HG02798 (cell line): Measurements from ENCODE around the gene DUSP6.
A peak's percentile ranks its signal among the peaks of the same experiment; 100 is the strongest.

Source experiments
- ATAC-seq: cut with Tn5 transposase; IDR thresholded peaks from one replicate; pipeline ENCODE4 v1.9.1; 2021; ENCODE audit warnings: mild to moderate bottlenecking; ENCODE audit not compliant: unreplicated experiment, poor library complexity

DUSP6 gene

GRCh38 chr12:89352492-89353187 is at the start of gene DUSP6:
Gene DUSP6, minus strand, starts transcription at chr12:89352501. Its CDS starts 462 bp downstream, at chr12:89352039.
- peak; percentile 48 for ATAC-seq

GRCh38 chr12:89401433-89402058 is 49.2 kb upstream of the DUSP6 start:
- no peak for ATAC-seq

- no peak for ATAC-seq
Observed at GRCh38 chr12:89400415-89400814, 48.1 kb upstream of the DUSP6 start.

GRCh38 chr12:89395712-89396111 is 43.4 kb upstream of the DUSP6 start:
- ATAC-seq = no peak

GRCh38 chr12:89393551-89394121 is 41.3 kb upstream of the DUSP6 start:
- no peak for ATAC-seq

- ATAC-seq = no peak
Observed at GRCh38 chr12:89392391-89392790, 40.1 kb upstream of the DUSP6 start.

- no peak for ATAC-seq
Observed at GRCh38 chr12:89391726-89392336, 39.5 kb upstream of the DUSP6 start.

GRCh38 chr12:89390802-89391673 is 38.7 kb upstream of the DUSP6 start:
- ATAC-seq = no peak

- peak; percentile 39 for ATAC-seq
Observed at GRCh38 chr12:89389755-89390661, 37.7 kb upstream of the DUSP6 start.

GRCh38 chr12:89386138-89386537 is 33.8 kb upstream of the DUSP6 start:
- no peak for ATAC-seq

GRCh38 chr12:89384807-89385206 is 32.5 kb upstream of the DUSP6 start:
- ATAC-seq = no peak

GRCh38 chr12:89384050-89384758 is 31.9 kb upstream of the DUSP6 start:
- ATAC-seq = no peak

GRCh38 chr12:89383235-89384049 is 31.1 kb upstream of the DUSP6 start:
- ATAC-seq = no peak

- no peak for ATAC-seq
Observed at GRCh38 chr12:89382328-89382727, 30.0 kb upstream of the DUSP6 start.

GRCh38 chr12:89379839-89380467 is 27.7 kb upstream of the DUSP6 start:
- ATAC-seq = no peak

GRCh38 chr12:89379148-89379838 is 27.0 kb upstream of the DUSP6 start:
- ATAC-seq = no peak

- no peak for ATAC-seq
Observed at GRCh38 chr12:89376844-89377243, 24.5 kb upstream of the DUSP6 start.
